Measurements from ENCODE around the gene CACNA1C. TPM values are rescaled to one million over a fixed set of nuclear protein-coding genes. Genes with fewer than 3 reads are reported as not detected.

Gene CACNA1C
- total RNA-seq, 2 donors from 2014 or later = 8.1 to 18.2 TPM

DNA sequence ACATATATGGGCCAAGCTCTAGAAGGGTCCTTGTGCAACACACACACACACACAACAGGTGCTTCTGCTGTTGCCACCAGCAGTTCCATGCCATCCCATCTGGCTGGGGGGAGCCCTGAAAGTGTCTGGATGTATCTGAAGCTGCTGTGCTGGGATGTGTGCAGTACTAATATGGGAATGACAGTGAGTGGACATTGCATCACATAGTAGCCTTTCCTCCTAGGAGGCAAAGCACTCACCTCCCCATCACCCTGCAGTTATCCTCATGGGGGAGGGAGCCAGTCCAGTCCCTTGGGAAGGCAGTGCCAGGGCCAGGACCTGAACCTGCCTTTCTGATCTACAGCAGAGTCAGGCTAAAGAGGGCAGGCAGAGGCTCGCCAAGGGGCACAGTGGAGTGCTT is 208.9 kb downstream of the CACNA1C start:
- TF ChIP-seq, protein P1, sequence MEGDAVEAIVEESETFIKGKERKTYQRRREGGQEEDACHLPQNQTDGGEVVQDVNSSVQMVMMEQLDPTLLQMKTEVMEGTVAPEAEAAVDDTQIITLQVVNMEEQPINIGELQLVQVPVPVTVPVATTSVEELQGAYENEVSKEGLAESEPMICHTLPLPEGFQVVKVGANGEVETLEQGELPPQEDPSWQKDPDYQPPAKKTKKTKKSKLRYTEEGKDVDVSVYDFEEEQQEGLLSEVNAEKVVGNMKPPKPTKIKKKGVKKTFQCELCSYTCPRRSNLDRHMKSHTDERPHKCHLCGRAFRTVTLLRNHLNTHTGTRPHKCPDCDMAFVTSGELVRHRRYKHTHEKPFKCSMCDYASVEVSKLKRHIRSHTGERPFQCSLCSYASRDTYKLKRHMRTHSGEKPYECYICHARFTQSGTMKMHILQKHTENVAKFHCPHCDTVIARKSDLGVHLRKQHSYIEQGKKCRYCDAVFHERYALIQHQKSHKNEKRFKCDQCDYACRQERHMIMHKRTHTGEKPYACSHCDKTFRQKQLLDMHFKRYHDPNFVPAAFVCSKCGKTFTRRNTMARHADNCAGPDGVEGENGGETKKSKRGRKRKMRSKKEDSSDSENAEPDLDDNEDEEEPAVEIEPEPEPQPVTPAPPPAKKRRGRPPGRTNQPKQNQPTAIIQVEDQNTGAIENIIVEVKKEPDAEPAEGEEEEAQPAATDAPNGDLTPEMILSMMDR (IDR thresholded peaks at IDR 0.05) = no peak
- no peak for TF ChIP-seq POLR2A (IDR thresholded peaks at IDR 0.05)
- no peak for TF ChIP-seq POLR2AphosphoS5 (IDR thresholded peaks at IDR 0.05)
- Histone ChIP-seq H3K27ac (no peak overlapping the region), H3K36me3 (no peaks in the 10 kb centered on the region), H3K9me3 (no peaks in the 10 kb centered on the region), H3K27me3 (replicated peaks; ENCODE audit: insufficient read depth) (no peaks in the 10 kb centered on the region), H3K4me3 (no peak overlapping the region), H3K4me1 (replicated peaks) (no peaks in the 10 kb centered on the region)
- intact Hi-C loops (cut with DNase I) = loop anchor here (10.0 kb wide), 1 partner anchor 323 kb away; no protein-coding TSS in a partner anchor
- WGBS = 93% methylated on average over 1 of the region's 1 CpG
- DNase-seq (ENCODE audit: low spot score) = no peak

DNA sequence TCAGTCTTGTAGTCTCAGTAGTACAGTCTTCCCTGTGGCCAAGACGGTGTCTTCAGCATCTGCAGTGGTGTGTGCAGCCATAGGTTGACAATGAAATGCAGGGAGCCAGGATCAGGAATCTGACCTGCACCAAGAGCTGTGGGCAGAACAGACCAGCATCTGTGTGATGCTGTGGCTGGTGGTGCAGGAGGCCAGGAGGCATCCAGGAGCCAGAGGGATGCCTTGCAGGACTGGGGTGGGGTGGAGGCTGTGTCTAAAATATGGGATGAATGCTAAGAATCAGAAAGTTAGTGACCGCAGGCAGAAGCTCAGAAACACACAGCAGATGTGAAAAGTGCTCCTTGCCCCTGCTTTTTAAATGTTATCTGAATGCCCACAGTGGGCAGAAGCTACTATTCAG is 209.7 kb downstream of the CACNA1C start:
- TF ChIP-seq POLR2AphosphoS5 (IDR thresholded peaks at IDR 0.05) (no peak), POLR2A (IDR thresholded peaks at IDR 0.05) (no peak)
- TF ChIP-seq, protein P1 (IDR thresholded peaks at IDR 0.05) = no peak
- no peak overlapping the region for H3K4me3 ChIP-seq
- no peaks in the 10 kb centered on the region for H3K27me3 ChIP-seq (replicated peaks; ENCODE audit: insufficient read depth)
- WGBS = 94% methylated on average over 2 of the region's 2 CpGs
- no peaks in the 10 kb centered on the region for H3K4me1 ChIP-seq (replicated peaks)
- DNase-seq (ENCODE audit: low spot score) = no peak
- no peaks in the 10 kb centered on the region for H3K36me3 ChIP-seq
- H3K27ac ChIP-seq = no peak overlapping the region
- intact Hi-C loops (cut with DNase I) = loop anchor here (10.0 kb wide), 1 partner anchor 322 kb away; no protein-coding TSS in a partner anchor
- H3K9me3 ChIP-seq = no peaks in the 10 kb centered on the region

DNA sequence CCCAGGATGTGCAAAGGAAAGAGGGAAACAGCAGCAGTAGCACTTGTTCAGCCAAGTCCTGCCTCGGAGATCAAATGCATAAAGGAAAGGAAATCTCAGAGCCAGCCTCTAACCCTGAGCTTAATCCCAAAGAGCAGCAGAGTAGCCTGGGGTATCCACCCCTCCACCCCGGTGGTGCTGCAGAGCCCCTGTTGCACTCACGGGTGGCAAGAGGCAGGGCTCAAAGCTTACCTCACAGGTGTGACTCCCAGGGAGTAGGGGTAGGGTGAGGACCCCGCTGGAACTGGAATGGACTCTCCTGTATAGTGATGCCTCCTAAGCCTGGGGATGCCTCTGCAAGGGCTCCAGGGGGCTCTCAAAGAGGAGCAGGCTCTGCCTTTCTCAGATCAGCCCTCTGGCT is 211.1 kb downstream of the CACNA1C start:
- H3K27ac ChIP-seq = no peak overlapping the region

DNA sequence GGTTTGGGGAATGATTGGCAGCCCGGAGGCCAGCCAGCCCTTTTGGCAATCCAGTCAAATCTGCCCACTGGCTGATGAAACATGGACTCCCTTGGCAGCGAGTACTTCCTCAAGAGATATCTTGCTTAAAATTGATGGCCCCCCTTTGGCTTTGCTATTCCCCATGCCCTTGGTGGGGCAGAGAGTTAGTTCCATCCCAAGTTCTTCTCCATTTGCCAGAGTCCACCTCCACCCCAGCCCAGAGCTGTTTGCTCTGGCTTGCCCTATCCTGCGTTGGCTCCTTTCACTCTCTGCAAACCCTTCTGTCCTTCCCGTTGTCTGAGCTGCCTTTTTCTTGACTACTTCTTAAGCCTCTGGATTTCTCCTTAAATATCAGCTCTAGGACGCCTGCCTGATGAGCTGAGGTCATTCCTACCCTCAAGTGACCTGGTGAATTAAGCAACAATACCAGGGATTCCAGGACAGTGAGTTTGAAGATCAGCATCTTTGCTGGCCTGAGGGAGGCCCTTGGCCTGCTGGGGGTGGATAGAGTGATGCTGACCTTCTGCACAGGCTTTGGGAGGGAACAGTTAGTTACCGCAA is 212.0 kb downstream of the CACNA1C start:
- Histone ChIP-seq H3K9me3 (no peaks in the 10 kb centered on the region), H3K36me3 (no peaks in the 10 kb centered on the region), H3K4me3 (no peak overlapping the region), H3K27ac (peak overlapping the region; percentile 10 to 50), H3K27me3 (replicated peaks; ENCODE audit: insufficient read depth) (no peaks in the 10 kb centered on the region), H3K4me1 (replicated peaks) (no peaks in the 10 kb centered on the region)
- TF ChIP-seq POLR2AphosphoS5 (IDR thresholded peaks at IDR 0.05) = peak; percentile 45
- no peak for TF ChIP-seq POLR2A (IDR thresholded peaks at IDR 0.05)
- WGBS = 51% methylated on average over 6 of the region's 6 CpGs
- DNase-seq (ENCODE audit: low spot score) = no peak
- intact Hi-C loops (cut with DNase I) = loop anchor here (5.0 to 10.0 kb wide), 3 partner anchors 82 to 320 kb away; no protein-coding TSS in a partner anchor

More for the DNA sequence above, 211.1 kb downstream of the CACNA1C start:
- intact Hi-C loops (cut with DNase I) = loop anchor here (10.0 kb wide), 1 partner anchor 321 kb away; no protein-coding TSS in a partner anchor
- Histone ChIP-seq H3K4me1 (replicated peaks) (no peaks in the 10 kb centered on the region), H3K4me3 (no peak overlapping the region), H3K36me3 (no peaks in the 10 kb centered on the region), H3K27me3 (replicated peaks; ENCODE audit: insufficient read depth) (no peaks in the 10 kb centered on the region), H3K9me3 (no peaks in the 10 kb centered on the region)
- WGBS = 92% methylated on average over 4 of the region's 4 CpGs
- DNase-seq (ENCODE audit: low spot score) = no peak
- TF ChIP-seq, protein P1 (IDR thresholded peaks at IDR 0.05) = no peak
- TF ChIP-seq POLR2AphosphoS5 (IDR thresholded peaks at IDR 0.05) = no peak
- TF ChIP-seq POLR2A (IDR thresholded peaks at IDR 0.05) = no peak

DNA sequence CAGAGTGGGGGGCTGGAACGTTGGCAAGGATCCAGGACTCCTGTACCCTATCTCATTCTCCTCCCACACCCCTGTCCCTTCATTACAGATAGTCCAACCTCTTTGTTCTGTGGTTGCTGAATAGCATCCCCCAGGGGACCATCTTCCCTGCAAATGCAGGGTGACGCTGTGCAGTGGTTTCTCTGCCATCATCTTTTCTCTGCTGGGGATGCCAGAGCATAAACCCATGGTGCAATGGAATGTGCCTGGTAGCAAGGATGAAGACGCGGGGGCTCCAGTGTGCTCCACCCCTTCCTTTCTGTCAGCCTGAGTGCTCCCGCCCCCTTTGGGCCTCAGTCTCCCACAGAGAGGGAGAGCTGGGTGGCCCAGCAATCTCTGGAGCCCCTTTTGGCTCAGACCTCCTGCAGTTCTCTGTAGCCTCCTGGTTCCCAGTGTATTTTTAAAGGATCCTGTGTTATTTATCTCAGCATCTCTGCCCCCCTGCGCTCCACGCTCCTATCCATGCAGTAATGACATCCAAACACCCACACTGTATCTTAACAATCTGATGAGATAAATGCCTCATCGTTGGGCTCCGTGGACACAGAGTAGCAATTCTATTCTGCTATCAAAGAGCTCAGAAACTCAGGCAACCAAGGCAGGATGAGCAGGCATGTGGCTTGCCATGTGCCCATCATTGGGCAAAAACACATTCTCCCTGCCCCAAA is 212.8 kb downstream of the CACNA1C start:
- intact Hi-C loops (cut with DNase I) = loop anchor here (5.0 to 10.0 kb wide), 3 partner anchors 83 to 319 kb away; no protein-coding TSS in a partner anchor
- Histone ChIP-seq H3K27ac (peak overlapping the region in 1 of 2 donors; percentile 50), H3K36me3 (no peaks in the 10 kb centered on the region), H3K27me3 (replicated peaks; ENCODE audit: insufficient read depth) (no peaks in the 10 kb centered on the region), H3K4me1 (replicated peaks) (no peaks in the 10 kb centered on the region), H3K9me3 (no peaks in the 10 kb centered on the region), H3K4me3 (no peak overlapping the region)
- no peak for TF ChIP-seq POLR2A (IDR thresholded peaks at IDR 0.05)
- TF ChIP-seq, protein P1 (IDR thresholded peaks at IDR 0.05) = no peak
- no peak for TF ChIP-seq POLR2AphosphoS5 (IDR thresholded peaks at IDR 0.05)
- DNase-seq (ENCODE audit: low spot score) = no peak
- 72% methylated on average over 9 of the region's 9 CpGs for WGBS
